Measurements from ENCODE around the gene AMPD3.

Gene AMPD3

GRCh38 chr11:10526974-10527918 is 72.2 kb downstream of the AMPD3 start:
- DNase-seq (no peak), ATAC-seq (replicated peaks) (peak; percentile 99)
- H3K4me3 Mint-ChIP-seq, result peak overlapping the region; percentile 12 to 43
- H3K4me1 Mint-ChIP-seq, result peaks cover 17 to 28% of the 10 kb centered on the region in 2 donors
- H3K9me3 Mint-ChIP-seq, result no peaks in the 10 kb centered on the region
- H3K27ac Mint-ChIP-seq, result peak overlapping the region; percentile 60
- peaks cover 20 to 28% of the 10 kb centered on the region in 2 donors for H3K36me3 Mint-ChIP-seq
- no peaks in the 10 kb centered on the region for H3K27me3 Mint-ChIP-seq

- Mint-ChIP-seq H3K4me1 (peaks cover 17 to 32% of the 10 kb centered on the region in 2 donors), H3K4me3 (no peak overlapping the region), H3K27ac (no peak overlapping the region), H3K9me3 (no peaks in the 10 kb centered on the region), H3K27me3 (no peaks in the 10 kb centered on the region), H3K36me3 (peaks cover 24 to 35% of the 10 kb centered on the region in 2 donors)
- ATAC-seq (replicated peaks), result no peak
- DNase-seq, result no peak
Measured at GRCh38 chr11:10528121-10528520, 73.1 kb downstream of the AMPD3 start.

GRCh38 chr11:10529279-10529678 is 74.2 kb downstream of the AMPD3 start:
- H3K27ac Mint-ChIP-seq, result no peak overlapping the region
- ATAC-seq (replicated peaks) (no peak), DNase-seq (no peak)
- no peaks in the 10 kb centered on the region for H3K9me3 Mint-ChIP-seq
- no peaks in the 10 kb centered on the region for H3K27me3 Mint-ChIP-seq
- peaks cover 18 to 41% of the 10 kb centered on the region in 2 donors for H3K4me1 Mint-ChIP-seq
- peaks cover 24 to 36% of the 10 kb centered on the region in 2 donors for H3K36me3 Mint-ChIP-seq
- H3K4me3 Mint-ChIP-seq, result no peak overlapping the region

GRCh38 chr11:10532526-10532925 is 77.5 kb downstream of the AMPD3 start:
- H3K9me3 Mint-ChIP-seq, result no peaks in the 10 kb centered on the region
- DNase-seq (no peak), ATAC-seq (replicated peaks) (no peak)
- no peak overlapping the region for H3K27ac Mint-ChIP-seq
- peaks cover 19 to 27% of the 10 kb centered on the region in 2 donors for H3K36me3 Mint-ChIP-seq
- peaks cover 15 to 46% of the 10 kb centered on the region in 2 donors for H3K4me1 Mint-ChIP-seq
- no peak overlapping the region for H3K4me3 Mint-ChIP-seq
- H3K27me3 Mint-ChIP-seq, result no peaks in the 10 kb centered on the region

GRCh38 chr11:10533323-10533722 is 78.3 kb downstream of the AMPD3 start:
- Mint-ChIP-seq H3K4me1 (peaks cover 13 to 47% of the 10 kb centered on the region in 2 donors), H3K4me3 (no peak overlapping the region), H3K9me3 (no peaks in the 10 kb centered on the region), H3K27me3 (no peaks in the 10 kb centered on the region), H3K27ac (no peak overlapping the region), H3K36me3 (peaks cover 18 to 26% of the 10 kb centered on the region in 2 donors)
- no peak for DNase-seq
- ATAC-seq (replicated peaks), result no peak

GRCh38 chr11:10534316-10534715 is 79.3 kb downstream of the AMPD3 start:
- DNase-seq (no peak), ATAC-seq (replicated peaks) (no peak)
- Mint-ChIP-seq H3K4me3 (no peak overlapping the region), H3K4me1 (peaks cover 15 to 50% of the 10 kb centered on the region in 2 donors), H3K36me3 (peaks cover 14 to 19% of the 10 kb centered on the region in 2 donors), H3K27me3 (no peaks in the 10 kb centered on the region), H3K9me3 (no peaks in the 10 kb centered on the region), H3K27ac (no peak overlapping the region)

GRCh38 chr11:10537600-10537999 is 82.5 kb downstream of the AMPD3 start:
- Mint-ChIP-seq H3K27ac (no peak overlapping the region), H3K36me3 (peaks cover 7 to 9% of the 10 kb centered on the region in 2 donors), H3K27me3 (no peaks in the 10 kb centered on the region), H3K9me3 (no peaks in the 10 kb centered on the region), H3K4me3 (no peak overlapping the region), H3K4me1 (peaks cover 20 to 66% of the 10 kb centered on the region in 2 donors)
- DNase-seq (no peak), ATAC-seq (replicated peaks) (no peak)

GRCh38 chr11:10538924-10539323 is 83.9 kb downstream of the AMPD3 start:
- peaks cover 1 to 5% of the 10 kb centered on the region in 2 donors for H3K36me3 Mint-ChIP-seq
- peaks cover 17 to 58% of the 10 kb centered on the region in 2 donors for H3K4me1 Mint-ChIP-seq
- no peaks in the 10 kb centered on the region for H3K9me3 Mint-ChIP-seq
- no peaks in the 10 kb centered on the region for H3K27me3 Mint-ChIP-seq
- DNase-seq (no peak), ATAC-seq (replicated peaks) (no peak)
- no peak overlapping the region for H3K27ac Mint-ChIP-seq
- no peak overlapping the region for H3K4me3 Mint-ChIP-seq

- Mint-ChIP-seq H3K27me3 (no peaks in the 10 kb centered on the region), H3K36me3 (peaks cover 3 to 5% of the 10 kb centered on the region in 2 donors), H3K9me3 (peaks cover 0 to 3% of the 10 kb centered on the region in 2 donors), H3K27ac (peak overlapping the region; percentile 98), H3K4me3 (peak overlapping the region; percentile 89 to 90), H3K4me1 (peaks cover 17 to 53% of the 10 kb centered on the region in 2 donors)
- ATAC-seq (replicated peaks), result no peak
- no peak for DNase-seq
Measured at GRCh38 chr11:10539339-10539738, 84.3 kb downstream of the AMPD3 start.

GRCh38 chr11:10540546-10540914 is 85.5 kb downstream of the AMPD3 start:
- peaks cover 17 to 57% of the 10 kb centered on the region in 2 donors for H3K4me1 Mint-ChIP-seq
- peak overlapping the region; percentile 89 to 90 for H3K4me3 Mint-ChIP-seq

GRCh38 chr11:10540915-10541560 is 86.0 kb downstream of the AMPD3 start, which contains the start of gene RNF141:
RNF141 (minus strand) TSS chr11:10541187; CDS start chr11:10534158, 7,029 bp downstream.
- no peaks in the 10 kb centered on the region for H3K27me3 Mint-ChIP-seq
- H3K4me1 Mint-ChIP-seq, result peaks cover 15 to 57% of the 10 kb centered on the region in 2 donors
- H3K9me3 Mint-ChIP-seq, result peaks cover 0 to 4% of the 10 kb centered on the region in 2 donors
- peaks cover 4 to 5% of the 10 kb centered on the region in 2 donors for H3K36me3 Mint-ChIP-seq
- peak within 1 kb of the TSS; percentile 98 for H3K27ac Mint-ChIP-seq
- H3K4me3 Mint-ChIP-seq, result peak within 1 kb of the TSS; percentile 89 to 90
- peak; percentile 95 to 96 for ATAC-seq (replicated peaks)
- DNase-seq, result peak; percentile 94

More at GRCh38 chr11:10540546-10540914, 85.5 kb downstream of the AMPD3 start:
- Mint-ChIP-seq H3K27me3 (no peaks in the 10 kb centered on the region), H3K36me3 (peaks cover 4 to 5% of the 10 kb centered on the region in 2 donors), H3K27ac (peak overlapping the region; percentile 98), H3K9me3 (peaks cover 0 to 4% of the 10 kb centered on the region in 2 donors)
- ATAC-seq (replicated peaks) (peak; percentile 30 to 35), DNase-seq (no peak)

GRCh38 chr11:10541561-10541930 is 86.5 kb downstream of the AMPD3 start:
- Mint-ChIP-seq H3K27me3 (no peaks in the 10 kb centered on the region), H3K36me3 (peaks cover 4% of the 10 kb centered on the region in 2 donors), H3K27ac (peak overlapping the region; percentile 98), H3K9me3 (peaks cover 0 to 4% of the 10 kb centered on the region in 2 donors), H3K4me3 (peak overlapping the region; percentile 89 to 90), H3K4me1 (peaks cover 12 to 55% of the 10 kb centered on the region in 2 donors)
- no peak for DNase-seq
- no peak for ATAC-seq (replicated peaks)

GRCh38 chr11:10542776-10543175 is 87.7 kb downstream of the AMPD3 start:
- Mint-ChIP-seq H3K36me3 (peaks cover 3 to 4% of the 10 kb centered on the region in 2 donors), H3K9me3 (peaks cover 0 to 4% of the 10 kb centered on the region in 2 donors), H3K4me3 (no peak overlapping the region), H3K27me3 (no peaks in the 10 kb centered on the region), H3K4me1 (peaks cover 7 to 45% of the 10 kb centered on the region in 2 donors), H3K27ac (no peak overlapping the region)
- ATAC-seq (replicated peaks), result no peak
- no peak for DNase-seq

- H3K4me1 Mint-ChIP-seq, result peaks cover 5 to 45% of the 10 kb centered on the region in 2 donors
- no peaks in the 10 kb centered on the region for H3K27me3 Mint-ChIP-seq
- DNase-seq, result no peak
- peaks cover 4 to 6% of the 10 kb centered on the region in 2 donors for H3K36me3 Mint-ChIP-seq
- H3K27ac Mint-ChIP-seq, result no peak overlapping the region
- no peak overlapping the region for H3K4me3 Mint-ChIP-seq
- peaks cover 0 to 4% of the 10 kb centered on the region in 2 donors for H3K9me3 Mint-ChIP-seq
- ATAC-seq (replicated peaks), result no peak
Measured at GRCh38 chr11:10543782-10544181, 88.7 kb downstream of the AMPD3 start.

Measured in stimulated activated naive B cell treated with anti-CD40 and anti-IgM and Interleukin-4, amounts not matched to agents 10 μg/mL and 1 μg/mL and 100 μg/mL, for 72 hours (primary cell).